A549 (cell line): ENCODE results near the gene DCBLD1. TPM values are rescaled to one million over a fixed set of nuclear protein-coding genes. Genes with fewer than 3 reads are reported as not detected.
A peak's percentile ranks its signal among the peaks of the same experiment; 100 is the strongest.

ENCODE experiments used
- ATAC-seq, 2 experiments: fragments of 200-7000 bp in 1 of 2; fragments of >200 bp in 1 of 2; cut with Nextera tagmentation in 1 of 2; cut with Tn5 transposase in 1 of 2; 3 replicates each; pipeline versions ENCODE4 v1.8.0 to v1.9.1; 2018 to 2020; ENCODE audit warnings: mild to moderate bottlenecking in 1 of 2, moderate library complexity in 1 of 2
- CTCF ChIA-PET: fragments of 300-600 bp; sonication (Branson Sonifier 250); formaldehyde crosslinking; extraction: SDS; loops from one replicate; lab custom pipeline; 2021; ENCODE audit warnings: antibody characterized with exemption, inconsistent platforms; lab: Yijun Ruan, JAX
- POLR2A ChIA-PET: fragments of 350-600 bp; formaldehyde crosslinking; extraction: SDS; loops from one replicate; lab custom pipeline; 2021; ENCODE audit warnings: antibody characterized with exemption, inconsistent platforms; lab: Yijun Ruan, JAX
- DNase-seq, 2 experiments: peaks; one replicate each; pipeline versions ENCODE4 v3.0.0 to v3.0.0-alpha.2; 2011 to 2016; ENCODE audit warnings: low read depth in 1 of 2, low spot score in 1 of 2
- FAIRE-seq: peaks from 2 replicates; lab custom pipeline; 2011; peaks lifted over from hg19 to GRCh38; lab: Jason Lieb, UNC
- H3K27ac ChIP-seq, 2 experiments: fragments of >200 bp; sonication (Bioruptor Twin); formaldehyde crosslinking; 3 replicates each; pipeline ENCODE4 v1.5.1; 2016 to 2017
- H3K4me1 ChIP-seq: fragments of >200 bp; sonication (Bioruptor Twin); formaldehyde crosslinking; 3 replicates; pipeline ENCODE4 v1.6.1; 2016
- H3K4me2 ChIP-seq: fragments of >200 bp; sonication (Bioruptor Twin); formaldehyde crosslinking; 3 replicates; pipeline ENCODE4 v1.6.1; 2016
- H3K4me3 ChIP-seq: fragments of >200 bp; sonication (Bioruptor Twin); formaldehyde crosslinking; 3 replicates; pipeline ENCODE4 v1.5.1; 2016
- H3K9me3 ChIP-seq: fragments of >200 bp; sonication (Bioruptor Twin); formaldehyde crosslinking; 3 replicates; pipeline ENCODE4 v1.6.1; 2016
- BHLHE40 ChIP-seq: IDR thresholded peaks from 2 replicates; pipeline ENCODE4 v1.6.1; 2012; ENCODE audit warnings: low read depth, low read length, inconsistent platforms
- CBX2 ChIP-seq: fragments of 200-600 bp; sonication (generic); IDR thresholded peaks from 2 replicates; pipeline ENCODE4 v1.6.1; 2016; ENCODE audit warnings: low read depth, mild to moderate bottlenecking, borderline replicate concordance
- CHD2 ChIP-seq: fragments of 150-350 bp; IDR thresholded peaks from 2 replicates; pipeline ENCODE4 v1.6.1; 2014; ENCODE audit warnings: low read length; ENCODE audit not compliant: partially characterized antibody
- ESRRA ChIP-seq: fragments of 150-350 bp; IDR thresholded peaks from 2 replicates; pipeline ENCODE4 v1.6.1; 2014; ENCODE audit warnings: mild to moderate bottlenecking, low read length, borderline replicate concordance
- FOXS1 ChIP-seq: fragments of 250-450 bp; sonication (Bioruptor Pico); IDR thresholded peaks from 2 replicates; pipeline ENCODE4 v1.5.0; 2020; ENCODE audit warnings: mild to moderate bottlenecking, moderate library complexity
- GATA3 ChIP-seq: IDR thresholded peaks from 2 replicates; pipeline ENCODE4 v1.6.1; 2012; ENCODE audit warnings: borderline replicate concordance
- HOXB5 ChIP-seq: fragments of 250-450 bp; sonication (Bioruptor Pico); IDR thresholded peaks from 2 replicates; pipeline ENCODE4 v1.5.0; 2020; ENCODE audit warnings: mild to moderate bottlenecking, moderate library complexity
- JUN ChIP-seq, 2 experiments: fragments of >200 bp; sonication (Bioruptor Twin); formaldehyde crosslinking; IDR thresholded peaks; 2 replicates in 1 of 2; 3 replicates in 1 of 2; pipeline ENCODE4 v1.6.1; 2016 to 2017
- JUNB ChIP-seq: fragments of >200 bp; sonication (Bioruptor Twin); formaldehyde crosslinking; IDR thresholded peaks from 2 replicates; pipeline ENCODE4 v1.6.1; 2016
- KDM1A ChIP-seq: fragments of 200-600 bp; sonication (generic); IDR thresholded peaks from 2 replicates; pipeline ENCODE4 v1.6.1; 2016; ENCODE audit warnings: low read depth, mild to moderate bottlenecking
- KDM5A ChIP-seq: fragments of 200-600 bp; sonication (generic); IDR thresholded peaks from 2 replicates; pipeline ENCODE4 v1.6.1; 2016; ENCODE audit warnings: antibody characterized with exemption, mild to moderate bottlenecking
- MYC ChIP-seq: IDR thresholded peaks from 2 replicates; pipeline ENCODE4 v1.6.1; 2012; ENCODE audit warnings: mild to moderate bottlenecking, inconsistent platforms, low read length, improper control_type of control experiment, borderline replicate concordance
- PHF8 ChIP-seq: fragments of 200-600 bp; sonication (generic); IDR thresholded peaks from 2 replicates; pipeline ENCODE4 v1.6.1; 2016; ENCODE audit warnings: low read depth, mild to moderate bottlenecking, antibody characterized with exemption, moderate library complexity, borderline replicate concordance
- POLR2AphosphoS2 ChIP-seq: conservative IDR thresholded peaks from 2 replicates; pipeline ENCODE4 v1.6.1; 2012; ENCODE audit warnings: low read length, improper control_type of control experiment, inconsistent platforms
- RARB ChIP-seq: fragments of 250-450 bp; sonication (Bioruptor Pico); IDR thresholded peaks from 2 replicates; pipeline ENCODE4 v1.8.0; 2021; ENCODE audit warnings: mild to moderate bottlenecking, moderate library complexity
- SREBF2 ChIP-seq: fragments of 450-650 bp; IDR thresholded peaks from 2 replicates; pipeline ENCODE4 v1.6.1; 2014; ENCODE audit warnings: mild to moderate bottlenecking, moderate library complexity
- TFCP2L1 ChIP-seq: fragments of 250-450 bp; sonication (Bioruptor Pico); IDR thresholded peaks from 2 replicates; pipeline ENCODE4 v1.5.0; 2021; ENCODE audit warnings: mild to moderate bottlenecking
- TP53 ChIP-seq: fragments of 250-450 bp; sonication (Bioruptor Pico); IDR thresholded peaks from 2 replicates; pipeline ENCODE4 v1.5.0; 2021; ENCODE audit warnings: mild to moderate bottlenecking, moderate library complexity
- ZC3H11A ChIP-seq: fragments of 450-650 bp; IDR thresholded peaks from 2 replicates; pipeline ENCODE4 v1.6.1; 2014; ENCODE audit warnings: antibody characterized with exemption, mild to moderate bottlenecking
- ZFP36 ChIP-seq: fragments of 450-650 bp; IDR thresholded peaks from 2 replicates; pipeline ENCODE4 v1.6.1; 2014; ENCODE audit warnings: borderline replicate concordance; ENCODE audit not compliant: partially characterized antibody
- ZNF302 ChIP-seq: fragments of 250-450 bp; sonication (Bioruptor Pico); IDR thresholded peaks from 2 replicates; pipeline ENCODE4 v1.9.0; 2021; ENCODE audit warnings: inconsistent platforms, mild to moderate bottlenecking, moderate library complexity
- ZSCAN20 ChIP-seq: fragments of 250-450 bp; sonication (Bioruptor Pico); IDR thresholded peaks from 2 replicates; pipeline ENCODE4 v1.8.0; 2022; ENCODE audit warnings: mild to moderate bottlenecking, moderate library complexity
- WGBS: methylation state at CpG from one replicate; pipeline ENCODE4 v1.1.6; 2017; ENCODE audit errors: missing lambda C conversion rate; 5-methylcytosine and 5-hydroxymethylcytosine counted together
- polyA plus RNA-seq, 4 experiments: library from polyadenylated mRNA; depleted of rRNA in 3 of 4; stranded (reverse); fragments of >200 nt; fragmentation: RNase III in 1 of 4; extraction: RNeasy Plus Mini Kit Qiagen cat#74134 plus additional on column Dnase treatment in 1 of 4; gene quantifications; 2 replicates in 3 of 4; 3 replicates in 1 of 4; pipeline ENCODE4 v1.2.3, GENCODE V29; 2011 to 2017
- TF ChIP-seq, protein P1 (sequence below): IDR thresholded peaks from 2 replicates; pipeline ENCODE4 v1.6.1; 2012
- TF ChIP-seq, protein P2 (sequence below): fragments of >200 bp; sonication (Bioruptor Twin); formaldehyde crosslinking; IDR thresholded peaks from 2 replicates; pipeline ENCODE4 v1.6.1; 2016
- TF ChIP-seq, protein P3 (sequence below): fragments of 450-650 bp; IDR thresholded peaks from 2 replicates; pipeline ENCODE4 v1.6.1; 2014; ENCODE audit warnings: antibody characterized with exemption
- TF ChIP-seq, protein P4 (sequence below): fragments of 150-350 bp; IDR thresholded peaks from 2 replicates; pipeline ENCODE4 v1.6.1; 2014; ENCODE audit warnings: low read depth, mild to moderate bottlenecking, low read length

DCBLD1 gene
- polyA plus RNA-seq, 2 of the 4 experiments (the other 2 are of a cell fraction), result 49.1 to 60.4 TPM

DNA sequence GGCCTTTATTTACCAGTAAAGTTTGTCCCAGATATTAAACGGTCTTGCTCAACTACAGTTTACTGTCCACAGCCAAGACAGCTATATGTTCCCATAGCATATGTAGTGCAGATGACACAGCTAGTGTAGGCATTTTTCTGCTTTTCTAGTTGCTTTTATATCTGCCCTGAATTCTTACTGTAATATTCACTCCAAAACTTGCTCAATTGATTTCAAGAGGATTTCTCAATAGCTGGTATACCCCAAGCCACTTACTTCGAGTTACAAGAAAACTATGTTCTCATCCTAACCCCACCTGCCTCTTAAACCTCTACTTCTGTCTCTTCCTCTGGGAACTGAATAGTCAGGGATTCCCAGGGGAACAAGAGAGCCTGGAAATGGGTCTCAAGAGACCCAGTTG lies 37.9 kb upstream of the DCBLD1 start:
- H3K4me3 ChIP-seq, result no peak overlapping the region
- H3K4me1 ChIP-seq, result peaks cover 50% of the 10 kb centered on the region
- 66% methylated on average over 2 of the region's 2 CpGs for WGBS
- no peak overlapping the region for H3K4me2 ChIP-seq
- DNase-seq, result no peak
- CTCF ChIA-PET, result interaction anchor here (0.8 to 2.1 kb wide), 4 partner anchors 39 to 160 kb away, joined by 3 to 7 read pairs (median 4); no protein-coding TSS in a partner anchor
- peak overlapping the region; percentile 96 to 100 for H3K27ac ChIP-seq
- POLR2A ChIA-PET, result interaction anchor here (1.1 kb wide), 1 partner anchor 38 kb away, joined by 3 read pairs; the partner anchor contains the start of gene DCBLD1
- peaks cover 14% of the 10 kb centered on the region for H3K9me3 ChIP-seq
- TF ChIP-seq GATA3 (no peak), PHF8 (no peak), RARB (no peak), TFCP2L1 (no peak), KDM5A (no peak), JUN (IDR thresholded peaks at IDR 0.05) (no peak), FOXS1 (CRISPR knock-in tag) (no peak), KDM1A (no peak), ESRRA (no peak), CBX2 (no peak), ZNF302 (CRISPR knock-in tag) (no peak), MYC (no peak), ZSCAN20 (no peak), POLR2AphosphoS2 (no peak)
- TF ChIP-seq, protein P1, sequence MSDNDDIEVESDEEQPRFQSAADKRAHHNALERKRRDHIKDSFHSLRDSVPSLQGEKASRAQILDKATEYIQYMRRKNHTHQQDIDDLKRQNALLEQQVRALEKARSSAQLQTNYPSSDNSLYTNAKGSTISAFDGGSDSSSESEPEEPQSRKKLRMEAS, result no peak
- ATAC-seq, result no peak
- FAIRE-seq, result no peak

- WGBS, result 82% methylated on average over 3 of the region's 3 CpGs
- H3K4me3 ChIP-seq, result no peak overlapping the region
- ATAC-seq (no peak), DNase-seq (no peak), FAIRE-seq (no peak)
- H3K27ac ChIP-seq, result peak overlapping the region; percentile 96 to 100
- H3K4me1 ChIP-seq, result peaks cover 63% of the 10 kb centered on the region
- peaks cover 6% of the 10 kb centered on the region; the same call in 2 of the 3 replicates for H3K9me3 ChIP-seq
- TF ChIP-seq, protein P2, sequence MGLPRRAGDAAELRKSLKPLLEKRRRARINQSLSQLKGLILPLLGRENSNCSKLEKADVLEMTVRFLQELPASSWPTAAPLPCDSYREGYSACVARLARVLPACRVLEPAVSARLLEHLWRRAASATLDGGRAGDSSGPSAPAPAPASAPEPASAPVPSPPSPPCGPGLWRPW, result no peak
- TF ChIP-seq CBX2 (no peak), ZC3H11A (no peak), ZFP36 (no peak), BHLHE40 (no peak), PHF8 (no peak), TP53 (no peak), KDM1A (no peak), ESRRA (no peak), FOXS1 (CRISPR knock-in tag) (no peak), SREBF2 (no peak), RARB (no peak), CHD2 (no peak), JUNB (no peak), HOXB5 (no peak)
- TF ChIP-seq, protein P3, sequence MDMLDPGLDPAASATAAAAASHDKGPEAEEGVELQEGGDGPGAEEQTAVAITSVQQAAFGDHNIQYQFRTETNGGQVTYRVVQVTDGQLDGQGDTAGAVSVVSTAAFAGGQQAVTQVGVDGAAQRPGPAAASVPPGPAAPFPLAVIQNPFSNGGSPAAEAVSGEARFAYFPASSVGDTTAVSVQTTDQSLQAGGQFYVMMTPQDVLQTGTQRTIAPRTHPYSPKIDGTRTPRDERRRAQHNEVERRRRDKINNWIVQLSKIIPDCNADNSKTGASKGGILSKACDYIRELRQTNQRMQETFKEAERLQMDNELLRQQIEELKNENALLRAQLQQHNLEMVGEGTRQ, result no peak
- TF ChIP-seq, protein P1, result no peak
- TF ChIP-seq, protein P4, sequence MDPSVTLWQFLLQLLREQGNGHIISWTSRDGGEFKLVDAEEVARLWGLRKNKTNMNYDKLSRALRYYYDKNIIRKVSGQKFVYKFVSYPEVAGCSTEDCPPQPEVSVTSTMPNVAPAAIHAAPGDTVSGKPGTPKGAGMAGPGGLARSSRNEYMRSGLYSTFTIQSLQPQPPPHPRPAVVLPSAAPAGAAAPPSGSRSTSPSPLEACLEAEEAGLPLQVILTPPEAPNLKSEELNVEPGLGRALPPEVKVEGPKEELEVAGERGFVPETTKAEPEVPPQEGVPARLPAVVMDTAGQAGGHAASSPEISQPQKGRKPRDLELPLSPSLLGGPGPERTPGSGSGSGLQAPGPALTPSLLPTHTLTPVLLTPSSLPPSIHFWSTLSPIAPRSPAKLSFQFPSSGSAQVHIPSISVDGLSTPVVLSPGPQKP, result no peak
- TF ChIP-seq, all 56 proteins: peak for 0
- no peak overlapping the region for H3K4me2 ChIP-seq
- CTCF ChIA-PET, result no interaction called here
- POLR2A ChIA-PET, result no interaction called here
Observed at GRCh38 chr6:117446861-117447260, 35.6 kb upstream of the DCBLD1 start.
